GM19351 (cell line): Measurements from ENCODE around the gene RGS3.
"Not testable (repeated sequence)": the region's sequence is repeated elsewhere in the genome, so short reads cannot be mapped to it uniquely, and the experiment has no call there.

Experiments
- ATAC-seq: cut with Tn5 transposase; IDR thresholded peaks from one replicate; pipeline ENCODE4 v1.9.1; 2021; ENCODE audit warnings: mild to moderate bottlenecking, moderate library complexity; ENCODE audit not compliant: unreplicated experiment

Gene RGS3

DNA sequence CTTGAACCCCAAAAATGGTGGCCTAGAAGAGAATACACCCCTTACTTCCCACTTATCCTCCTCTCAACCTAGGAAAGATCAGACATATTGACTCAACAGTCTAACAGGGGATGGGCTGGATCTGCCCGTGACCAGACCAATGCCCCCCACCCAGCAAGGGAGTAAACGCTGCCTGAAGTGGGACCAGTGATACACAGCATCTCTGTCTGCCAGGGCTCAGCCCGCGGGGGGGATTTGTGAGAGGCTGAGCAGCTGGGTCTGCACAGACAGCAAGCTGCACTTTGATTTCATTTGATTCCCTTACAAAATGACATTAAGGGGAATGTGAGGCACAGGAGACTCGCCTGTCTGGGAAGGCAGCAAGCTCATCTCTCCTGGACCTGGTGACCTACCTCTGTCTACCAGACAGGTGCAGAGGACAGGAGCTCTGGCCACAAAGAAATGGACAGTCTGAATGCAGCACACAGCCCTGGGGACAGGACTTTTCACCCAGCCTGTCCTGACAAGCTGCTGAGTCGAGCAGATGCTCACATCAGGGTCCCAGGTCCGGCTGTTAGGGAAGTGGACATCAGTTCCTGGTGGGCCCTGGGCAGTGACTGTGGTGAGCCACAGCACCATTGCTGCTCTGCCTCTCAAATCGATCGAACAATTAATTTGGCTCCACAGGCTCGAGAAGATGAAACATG is 79.9 kb downstream of the RGS3 start:
- no peak for ATAC-seq

- no peak for ATAC-seq
Measured at GRCh38 chr9:113543982-113544303, 80.4 kb downstream of the RGS3 start.

GRCh38 chr9:113545068-113545467 is 81.5 kb downstream of the RGS3 start:
- no peak for ATAC-seq

GRCh38 chr9:113546566-113546965 is 83.0 kb downstream of the RGS3 start:
- ATAC-seq, result no peak

DNA sequence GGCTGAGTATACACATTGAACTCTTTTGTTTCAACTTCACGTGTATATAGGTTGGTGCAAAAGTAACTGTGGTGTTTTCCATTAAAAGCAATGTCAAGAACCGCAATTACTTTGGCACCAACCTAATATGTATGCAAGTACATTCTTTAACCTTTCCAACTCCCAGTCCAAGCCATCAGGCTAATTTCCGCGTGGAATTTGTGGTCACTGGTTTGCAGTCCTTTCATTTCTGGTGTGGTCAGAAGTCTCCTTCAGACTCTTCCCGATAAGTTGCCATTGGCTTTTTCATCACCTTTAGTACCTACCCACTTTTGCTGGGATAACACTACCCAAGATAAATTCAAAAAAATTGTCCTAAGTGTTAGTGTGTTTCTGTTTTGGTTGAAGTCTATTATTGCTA is 84.0 kb downstream of the RGS3 start:
- ATAC-seq, result no peak

GRCh38 chr9:113548221-113549041 is 84.9 kb downstream of the RGS3 start:
- ATAC-seq, result peak; percentile 55

DNA sequence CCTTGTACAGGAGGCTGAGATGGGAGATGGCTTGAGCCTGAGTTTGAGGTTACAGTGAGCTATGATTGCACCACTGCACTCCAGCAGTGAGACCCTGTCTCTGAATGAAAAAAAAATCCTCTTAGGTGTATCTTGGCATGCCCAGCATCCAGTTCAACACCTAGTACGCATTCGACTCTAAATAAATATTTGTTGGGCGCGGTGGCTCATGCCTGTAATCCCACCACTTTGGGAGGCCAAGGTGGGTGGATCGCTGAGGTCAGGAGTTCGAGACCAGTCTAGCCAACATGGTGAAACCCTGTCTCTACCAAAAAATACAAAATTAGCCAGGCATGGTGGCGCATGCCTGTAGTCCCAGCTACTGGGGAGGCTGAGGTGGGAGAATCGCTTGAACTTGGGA is 86.4 kb downstream of the RGS3 start:
- not testable (repeated sequence) for ATAC-seq

DNA sequence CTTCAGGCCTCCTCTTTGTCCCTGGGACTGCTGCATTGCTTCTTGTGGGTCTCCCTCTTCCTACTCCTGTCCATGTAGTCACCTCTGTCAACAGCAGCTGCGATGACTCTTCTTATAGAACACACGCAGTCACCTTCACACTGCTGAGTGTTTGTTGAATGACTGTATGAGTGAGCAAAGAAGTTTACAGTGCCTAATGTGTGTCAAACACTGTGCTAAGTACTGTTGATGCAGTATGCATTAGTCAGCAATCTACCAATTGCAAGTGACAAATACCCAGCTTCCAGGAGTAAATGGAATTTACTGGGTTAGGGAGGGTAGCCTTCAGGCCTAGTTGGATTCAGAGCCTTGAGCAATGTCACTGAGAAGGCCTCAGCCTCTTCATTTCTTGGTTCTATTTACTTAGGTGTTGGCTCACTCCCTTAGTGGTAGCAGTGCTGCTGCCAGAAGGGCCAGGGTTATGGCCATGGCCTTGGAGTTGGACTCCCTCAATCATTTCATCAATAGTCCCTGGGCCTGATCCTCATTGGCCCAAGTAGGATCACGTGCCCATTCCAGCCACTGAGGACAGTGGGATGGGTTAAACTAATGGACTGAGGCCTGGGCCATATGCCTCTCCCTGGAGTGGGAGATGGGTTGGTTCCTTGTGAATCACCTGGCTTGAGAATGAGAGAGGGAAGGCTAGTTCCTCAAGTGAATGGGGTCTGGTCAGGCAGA is 93.5 kb downstream of the RGS3 start:
- no peak for ATAC-seq

DNA sequence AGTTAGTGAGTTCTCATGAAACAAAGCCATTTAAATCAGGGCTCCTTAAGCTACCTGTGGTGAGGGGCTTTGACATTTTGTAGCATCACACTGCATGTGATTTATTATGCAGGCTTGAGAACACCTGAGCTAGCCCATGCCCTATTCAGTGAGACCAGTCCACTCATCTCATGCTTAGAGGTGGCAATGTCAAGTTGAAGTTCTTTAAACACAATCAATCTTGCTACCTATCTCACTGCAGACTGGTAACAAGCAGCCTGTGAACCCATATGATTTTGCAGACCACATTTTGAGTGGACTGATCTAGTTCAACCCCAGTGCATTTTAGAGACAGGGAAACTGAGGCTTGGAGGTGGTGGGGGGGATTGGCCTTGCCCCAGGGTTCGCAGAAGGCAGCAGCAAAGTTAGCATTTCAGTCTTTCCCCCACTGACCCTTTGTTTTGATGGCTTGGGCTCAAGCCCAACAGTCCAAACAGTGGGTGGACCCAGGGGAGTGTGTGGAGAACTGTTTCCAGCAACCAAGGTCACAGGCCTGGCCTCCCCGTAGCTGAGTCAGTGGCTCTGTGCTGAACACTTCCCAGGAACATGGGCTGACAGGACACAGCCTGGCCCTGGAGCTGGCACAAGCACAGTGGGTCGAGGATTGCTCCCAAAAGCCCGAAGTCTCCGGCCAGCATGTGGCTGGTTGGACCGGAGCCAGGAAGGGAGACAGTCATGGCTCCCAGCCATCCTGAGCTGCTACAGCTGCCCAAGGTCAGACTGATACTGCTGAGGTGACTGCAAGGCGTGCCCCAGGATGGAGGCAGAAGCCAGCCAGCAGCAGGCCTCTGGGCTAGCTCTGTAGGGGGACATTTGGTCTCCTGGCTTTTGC is 95.3 kb downstream of the RGS3 start:
- ATAC-seq, result no peak

DNA sequence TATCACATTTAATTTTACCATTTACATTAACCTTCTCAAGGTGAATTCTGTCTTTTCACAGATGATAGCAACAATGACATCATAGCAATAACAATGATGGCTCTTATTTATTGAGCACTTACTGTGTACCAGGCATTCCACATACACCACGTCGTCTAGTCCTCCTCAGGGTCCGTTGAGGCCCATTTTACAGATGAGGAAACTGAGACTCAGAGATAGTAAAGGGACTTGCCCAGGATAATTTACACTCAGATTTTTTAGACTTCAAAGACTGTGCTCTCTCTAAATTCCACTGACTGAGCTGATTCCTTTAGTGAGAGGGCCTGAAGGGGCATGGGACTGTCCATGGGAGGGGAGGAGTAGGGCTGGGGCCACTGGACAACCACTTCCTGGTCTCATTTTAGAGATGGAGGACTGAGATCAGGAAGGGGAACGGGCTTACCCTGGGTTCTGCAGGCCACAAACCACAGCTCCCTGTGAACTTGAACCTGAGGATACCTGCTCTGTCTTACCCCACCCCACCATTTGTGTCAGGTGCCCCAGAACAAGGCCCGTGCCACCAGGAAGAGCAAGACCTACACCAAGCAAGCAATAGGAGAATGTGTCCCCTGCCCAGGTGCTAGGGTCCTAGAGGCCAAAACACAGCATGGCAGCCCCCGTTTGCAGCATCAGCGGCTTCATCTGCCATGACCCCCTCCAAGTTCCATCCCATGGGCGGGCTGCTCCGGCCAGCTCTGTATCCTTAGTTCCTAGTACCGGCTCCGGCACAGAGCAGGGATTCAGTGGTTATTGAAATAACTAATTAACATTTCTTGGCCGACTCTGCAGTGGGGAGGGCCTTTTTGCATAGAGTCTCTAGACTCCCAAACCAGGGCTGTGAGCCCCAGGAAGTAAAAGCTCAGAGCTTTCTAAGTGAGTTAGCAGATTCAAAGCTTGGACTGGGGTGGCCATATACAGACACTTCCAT is 96.6 kb downstream of the RGS3 start:
- ATAC-seq, result no peak

DNA sequence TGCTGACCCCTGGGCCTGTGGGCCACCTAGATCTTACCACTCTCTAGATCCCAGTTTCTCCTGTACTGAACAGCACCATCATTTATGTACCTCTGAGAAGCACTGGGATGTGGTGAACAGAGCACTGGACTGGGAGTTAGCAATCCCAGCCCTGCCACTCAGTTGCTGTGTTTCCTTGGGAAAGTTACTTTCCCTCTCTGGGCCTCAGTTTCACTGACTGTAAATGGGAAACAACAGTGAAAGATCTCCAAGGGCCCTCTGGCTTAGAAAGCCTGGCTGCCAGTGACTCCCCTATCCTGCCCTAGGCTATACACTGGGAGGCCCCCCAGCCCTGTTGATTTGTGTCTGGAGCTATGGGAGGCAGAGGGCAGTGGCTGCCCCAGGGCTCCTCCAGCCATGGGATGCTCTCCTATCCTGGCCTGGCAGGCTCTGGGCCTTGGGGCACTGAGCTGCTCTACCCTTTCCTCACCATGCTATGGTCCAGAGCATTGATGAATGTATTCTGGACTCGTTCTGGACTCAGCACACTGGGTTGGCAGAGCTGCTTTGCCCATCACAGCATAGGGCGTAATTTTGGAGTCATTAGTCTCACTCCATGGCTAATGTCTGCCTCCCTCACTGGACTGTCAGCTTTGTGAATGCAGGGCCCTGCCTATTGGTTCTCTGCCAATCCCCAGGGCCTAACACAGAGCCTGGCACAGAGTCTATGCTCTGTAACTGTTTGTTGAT is 99.3 kb downstream of the RGS3 start:
- ATAC-seq, result no peak

- no peak for ATAC-seq
Measured at GRCh38 chr9:113563826-113564497, 100.4 kb downstream of the RGS3 start.

DNA sequence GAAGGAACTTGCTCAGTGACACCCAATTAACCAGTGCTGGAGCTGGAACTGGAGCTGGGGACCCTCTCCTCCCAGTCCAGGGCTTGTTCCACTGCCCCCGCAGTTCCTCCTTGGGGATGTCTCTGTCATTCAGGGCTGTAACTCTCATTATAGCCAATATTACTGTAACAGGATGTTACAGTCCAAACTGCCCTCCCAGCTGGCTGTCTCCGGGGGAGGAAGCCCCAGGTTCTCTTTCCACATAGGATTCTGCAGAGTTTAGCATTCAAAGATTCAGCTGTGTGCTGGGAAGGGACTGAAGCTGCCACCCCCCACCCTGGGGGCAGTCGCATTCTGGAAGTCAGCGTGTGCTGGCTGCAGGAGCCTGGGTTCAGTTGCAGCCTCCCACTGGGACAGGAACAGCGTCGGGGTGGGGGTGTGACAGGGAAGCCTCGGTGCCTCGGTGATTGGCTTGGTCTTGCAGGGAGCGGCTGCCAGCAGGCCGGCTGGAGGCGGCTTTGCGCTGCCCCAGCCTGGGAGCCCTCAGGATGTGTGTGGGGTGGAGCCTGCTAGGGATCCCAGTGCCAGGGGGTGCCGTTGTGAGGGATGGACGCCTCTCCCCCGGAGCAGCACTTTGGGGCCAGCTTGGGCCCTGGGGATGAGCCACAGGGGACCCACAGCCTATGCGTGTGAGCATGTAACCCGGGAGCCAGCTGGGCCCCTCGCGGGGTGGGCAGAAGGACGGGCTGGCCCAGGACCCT is 101.1 kb downstream of the RGS3 start:
- ATAC-seq, result no peak

DNA sequence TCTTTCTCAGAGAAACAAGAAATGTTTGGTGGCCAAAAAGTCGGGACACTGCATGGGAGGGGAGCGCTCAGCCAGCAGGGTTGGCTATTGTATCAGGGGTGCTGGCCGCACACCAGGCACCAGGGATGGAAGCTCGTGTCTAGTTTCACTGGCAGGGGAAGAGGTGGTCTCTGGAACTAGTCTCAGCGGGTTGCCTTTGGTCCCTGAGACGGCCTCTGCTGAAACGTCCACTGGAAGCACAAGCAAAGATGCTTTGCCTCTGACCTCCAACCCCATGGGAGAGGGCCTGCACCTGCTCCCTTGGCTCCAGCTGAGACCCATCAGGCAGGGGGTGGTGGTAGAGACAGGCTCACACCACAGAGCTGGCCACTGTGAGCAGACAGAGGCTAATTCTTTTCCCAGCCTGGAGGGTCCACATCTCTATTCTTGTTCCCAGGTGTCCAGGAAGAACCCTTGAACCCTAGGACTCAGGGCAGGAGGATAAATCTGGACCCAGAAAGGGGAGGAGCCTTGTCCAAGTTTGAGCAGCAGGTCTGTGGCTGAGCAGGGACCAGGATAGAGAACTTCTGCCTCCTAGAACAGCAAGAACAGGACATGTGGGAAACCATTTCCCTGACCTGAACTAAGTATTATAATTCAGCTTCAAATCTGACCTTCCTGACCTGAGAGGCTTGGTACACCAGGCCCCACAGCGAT is 102.6 kb downstream of the RGS3 start:
- no peak for ATAC-seq

DNA sequence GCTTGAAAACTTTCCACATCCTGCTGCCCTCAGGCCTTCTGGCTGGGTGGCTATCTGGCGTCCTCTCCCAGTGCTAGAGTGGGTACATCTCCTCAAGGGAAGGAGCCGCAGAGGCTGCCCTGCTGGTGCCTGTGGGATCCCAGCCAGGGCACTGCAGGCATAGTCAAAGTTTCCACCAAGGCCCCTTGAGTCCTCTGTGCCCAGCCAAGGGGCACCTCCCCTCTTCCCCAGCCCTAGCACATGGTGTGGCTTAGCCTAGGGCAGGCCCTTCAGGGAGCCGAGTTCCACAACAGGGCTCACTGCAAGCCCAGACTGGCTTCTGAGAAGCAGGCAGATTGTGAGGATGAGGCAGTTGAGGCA is 103.2 kb downstream of the RGS3 start:
- ATAC-seq, result no peak

DNA sequence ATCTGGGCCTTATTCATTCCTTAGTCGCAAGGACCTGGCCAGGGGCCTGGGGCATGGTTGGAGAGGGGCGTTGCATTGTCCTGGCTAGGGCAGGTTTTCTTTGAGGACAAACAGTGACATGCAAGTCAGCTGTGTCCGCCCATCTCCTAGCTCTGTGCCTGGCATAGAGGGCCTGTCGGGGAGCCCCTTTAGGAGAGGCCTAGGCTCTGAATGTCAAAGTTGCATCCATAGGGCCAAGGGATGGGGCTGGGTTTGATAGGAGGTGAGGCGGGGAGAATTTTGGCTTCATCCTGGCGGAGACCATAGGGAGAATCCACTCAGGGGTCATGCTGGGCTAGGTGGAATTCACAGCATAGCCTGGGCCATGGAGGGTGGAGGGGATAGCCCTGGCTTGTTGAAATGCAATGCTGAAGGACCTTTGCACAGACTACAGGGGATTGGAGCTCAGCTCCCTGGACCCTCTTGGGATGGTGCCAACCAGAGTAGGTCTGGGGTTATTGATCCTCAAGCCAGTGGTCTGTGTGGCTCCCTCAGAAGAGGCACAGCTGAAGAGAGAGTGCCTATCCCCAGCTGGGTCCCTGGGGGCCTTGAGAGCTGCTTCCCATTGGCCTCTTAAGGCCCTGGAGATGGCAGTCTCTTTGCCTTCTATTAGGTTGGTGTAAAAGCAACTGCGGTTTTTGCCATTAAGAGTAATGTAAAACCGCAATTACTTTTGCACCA is 104.0 kb downstream of the RGS3 start:
- ATAC-seq, result no peak

DNA sequence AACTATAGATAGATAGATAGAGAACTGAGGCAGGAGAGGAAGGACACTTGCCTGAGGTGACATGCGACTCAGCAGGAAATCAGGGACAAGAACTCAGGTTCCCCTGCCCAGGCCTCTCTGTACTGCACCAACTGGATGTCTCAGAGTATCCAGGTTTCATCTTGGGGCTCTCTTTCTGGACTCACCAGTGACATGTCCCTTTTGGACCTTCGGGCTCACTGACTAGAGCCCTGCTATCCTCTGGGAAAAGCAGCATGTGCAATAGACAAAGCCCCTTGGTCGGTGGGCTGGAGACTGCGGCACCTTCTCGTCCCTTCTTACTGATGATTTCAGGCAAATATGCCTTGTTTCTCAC is 104.5 kb downstream of the RGS3 start:
- no peak for ATAC-seq
